Erythroblast (primary cell): ENCODE data around the gene SLC37A4.
"Not testable (repeated sequence)": the region's sequence is repeated elsewhere in the genome, so short reads cannot be mapped to it uniquely, and the experiment has no call there.

Source experiments
- DNase-seq, 2 experiments: peaks; one replicate each; lab custom pipeline; 2025; lab: John Stamatoyannopoulos, UW
- GATA1 ChIP-seq: IDR thresholded peaks from 2 replicates; pipeline ENCODE4 v1.6.1; 2011; ENCODE audit warnings: low read depth, mild to moderate bottlenecking, control low read depth, low read length, moderate library complexity
- POLR2A ChIP-seq: IDR thresholded peaks from 2 replicates; pipeline ENCODE4 v1.6.1; 2011; ENCODE audit warnings: mild to moderate bottlenecking, low read length

SLC37A4 gene

DNA sequence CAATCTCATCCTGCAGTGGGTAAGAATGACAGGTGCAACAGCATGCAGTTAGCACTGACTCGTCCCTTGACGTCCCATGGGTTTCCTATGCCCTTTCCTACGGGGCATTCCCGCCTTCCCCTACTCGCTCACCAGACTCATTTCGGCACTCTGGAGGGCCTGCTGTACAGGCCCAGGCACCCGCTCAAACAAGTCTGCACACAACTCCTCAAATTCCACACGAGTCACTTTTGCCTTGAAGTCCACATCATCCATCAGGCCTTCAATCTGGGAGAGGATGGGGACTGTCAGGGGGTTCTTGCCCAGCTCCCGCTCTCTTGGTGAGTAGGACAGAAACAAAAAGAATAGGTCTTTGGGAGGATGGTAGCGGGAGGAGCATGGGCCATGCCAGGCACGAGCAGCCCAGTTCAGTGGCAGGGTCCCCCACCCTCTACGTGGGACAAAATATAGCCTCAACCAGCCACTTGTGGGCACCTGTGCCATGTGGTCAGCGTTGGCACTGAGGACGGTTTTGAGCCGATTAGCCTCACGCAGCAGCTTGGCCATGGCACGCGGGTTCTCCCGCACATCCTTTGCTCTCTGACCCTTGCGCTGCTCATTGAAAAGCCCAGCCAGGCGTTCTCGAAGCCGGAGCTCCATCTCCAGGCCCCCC lies 21.6 kb upstream of the SLC37A4 start:
- no peak for DNase-seq
- TF ChIP-seq POLR2A = no peak
- TF ChIP-seq GATA1 = no peak

GRCh38 chr11:119051440-119052162 lies 20.9 kb upstream of the SLC37A4 start:
- no peak for TF ChIP-seq GATA1
- no peak for TF ChIP-seq POLR2A
- no peak for DNase-seq

DNA sequence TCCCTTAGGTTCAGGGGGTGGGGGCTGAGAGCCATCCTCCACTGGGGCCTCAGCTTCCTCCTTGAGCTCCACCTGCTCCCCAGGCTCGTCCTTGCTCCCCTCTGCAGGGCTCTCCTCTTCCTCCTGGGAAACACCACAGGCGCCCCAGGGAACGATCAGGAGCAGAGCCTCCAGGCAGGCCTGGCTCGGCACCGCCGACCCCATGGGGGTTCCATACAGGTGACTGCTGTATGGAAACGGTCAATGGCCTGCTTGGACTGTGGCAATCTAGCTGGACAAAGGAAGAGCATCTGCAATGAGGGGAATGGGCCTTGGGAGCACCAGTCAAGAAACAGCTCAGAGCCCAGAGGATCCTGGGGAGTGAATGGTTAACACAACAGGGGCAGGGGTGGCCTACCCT lies 18.4 kb upstream of the SLC37A4 start:
- no peak for DNase-seq
- TF ChIP-seq POLR2A (no peak), GATA1 (no peak)

GRCh38 chr11:119048644-119049043 lies 18.0 kb upstream of the SLC37A4 start:
- TF ChIP-seq POLR2A = no peak
- no peak for TF ChIP-seq GATA1
- no peak for DNase-seq

DNA sequence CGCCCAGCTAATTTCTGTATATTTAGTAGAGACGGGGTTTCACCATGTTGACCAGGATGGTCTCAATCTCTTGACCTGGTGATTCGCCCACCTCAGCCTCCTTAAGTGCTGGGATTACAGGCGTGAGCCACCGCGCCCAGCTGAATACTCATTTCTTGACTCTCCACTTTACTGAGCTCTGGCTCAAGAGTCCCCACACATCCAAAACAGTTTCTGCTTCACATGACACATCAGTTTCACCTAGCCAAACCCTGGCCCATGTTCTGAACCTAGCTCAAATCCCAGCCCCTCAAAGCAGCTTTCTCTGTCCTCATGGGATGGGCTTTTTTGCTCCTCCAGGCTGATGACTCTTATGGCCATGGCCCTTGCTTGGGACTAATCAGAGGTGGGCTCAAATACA lies 16.5 kb upstream of the SLC37A4 start:
- DNase-seq = no peak
- TF ChIP-seq GATA1 (no peak), POLR2A (no peak)

- TF ChIP-seq GATA1 = no peak
- no peak for TF ChIP-seq POLR2A
- no peak for DNase-seq
Observed at GRCh38 chr11:119046489-119046888, 15.8 kb upstream of the SLC37A4 start.

- TF ChIP-seq GATA1 = no peak
- TF ChIP-seq POLR2A = no peak
- DNase-seq = no peak
Observed at GRCh38 chr11:119044708-119045107, 14.0 kb upstream of the SLC37A4 start.

DNA sequence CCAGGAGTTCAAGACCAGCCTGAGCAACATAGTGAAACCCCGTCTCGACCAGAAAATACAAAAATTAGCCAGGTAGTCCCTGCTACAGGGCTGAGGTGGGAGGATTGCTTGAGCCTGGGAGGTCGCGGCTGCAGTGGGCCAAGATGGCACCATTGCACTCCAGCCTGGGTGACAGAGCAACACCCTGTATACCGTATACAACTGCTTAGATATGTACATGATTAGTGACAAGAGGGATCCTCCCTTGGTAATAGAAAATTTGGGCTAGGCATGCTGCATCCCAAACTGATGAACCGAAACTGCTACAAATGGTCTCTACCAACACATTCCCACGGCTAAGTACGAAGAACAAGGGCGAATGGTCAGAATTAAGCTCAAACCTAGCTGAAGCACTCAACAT lies 12.2 kb upstream of the SLC37A4 start:
- DNase-seq = no peak
- no peak for TF ChIP-seq POLR2A
- no peak for TF ChIP-seq GATA1

DNA sequence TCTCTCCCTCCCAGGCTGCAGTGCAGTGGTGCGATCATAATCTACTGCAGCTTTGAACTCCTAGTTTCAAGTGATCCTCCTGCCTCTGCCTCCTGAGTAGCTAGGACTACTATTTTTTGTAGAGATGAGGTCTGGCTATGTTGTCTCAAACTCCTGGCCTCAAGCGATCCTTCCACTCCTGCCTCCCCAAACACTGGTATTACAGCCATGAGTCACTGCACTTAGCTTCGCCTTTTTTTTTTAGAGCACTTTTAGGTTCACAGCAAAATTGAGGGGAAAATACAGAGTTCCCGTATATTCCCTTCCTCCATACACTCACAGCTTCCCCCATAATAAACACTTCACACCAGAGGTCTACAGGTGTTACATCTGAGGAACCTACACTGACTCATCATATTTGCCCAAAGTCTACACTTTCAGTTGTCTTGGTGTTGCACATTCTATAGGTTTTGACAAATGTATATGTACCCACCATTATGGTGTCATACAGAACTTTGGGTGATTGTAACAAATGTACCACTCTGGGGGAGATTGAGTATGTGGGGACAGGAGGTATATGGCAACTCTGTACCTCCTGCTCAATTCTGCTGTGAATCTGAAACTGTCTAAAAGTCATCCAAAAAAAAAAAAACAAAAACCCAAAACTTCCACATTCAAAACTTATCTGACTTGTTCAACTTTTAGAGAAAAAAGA lies 11.3 kb upstream of the SLC37A4 start:
- DNase-seq = no peak
- TF ChIP-seq POLR2A = no peak
- no peak for TF ChIP-seq GATA1

DNA sequence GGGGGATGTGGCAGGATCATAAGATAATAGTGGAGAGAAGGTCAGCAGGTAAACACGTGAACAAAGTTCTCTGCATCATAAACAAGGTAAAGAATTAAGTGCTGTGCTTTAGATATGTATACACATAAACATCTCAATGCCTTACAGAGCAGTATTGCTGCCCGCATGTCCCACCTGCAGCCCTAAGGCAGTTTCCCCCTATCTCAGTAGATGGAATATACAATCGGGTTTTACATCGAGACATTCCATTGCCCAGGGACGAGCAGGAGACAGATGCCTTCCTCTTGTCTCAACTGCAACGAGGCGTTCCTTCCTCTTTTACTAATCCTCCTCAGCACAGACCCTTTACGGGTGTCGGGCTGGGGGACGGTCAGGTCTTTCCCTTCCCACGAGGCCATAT lies 8.8 kb upstream of the SLC37A4 start:
- DNase-seq = not testable (repeated sequence)

- TF ChIP-seq POLR2A (no peak), GATA1 (no peak)
- no peak for DNase-seq
Observed at GRCh38 chr11:119038884-119039283, 8.2 kb upstream of the SLC37A4 start.

DNA sequence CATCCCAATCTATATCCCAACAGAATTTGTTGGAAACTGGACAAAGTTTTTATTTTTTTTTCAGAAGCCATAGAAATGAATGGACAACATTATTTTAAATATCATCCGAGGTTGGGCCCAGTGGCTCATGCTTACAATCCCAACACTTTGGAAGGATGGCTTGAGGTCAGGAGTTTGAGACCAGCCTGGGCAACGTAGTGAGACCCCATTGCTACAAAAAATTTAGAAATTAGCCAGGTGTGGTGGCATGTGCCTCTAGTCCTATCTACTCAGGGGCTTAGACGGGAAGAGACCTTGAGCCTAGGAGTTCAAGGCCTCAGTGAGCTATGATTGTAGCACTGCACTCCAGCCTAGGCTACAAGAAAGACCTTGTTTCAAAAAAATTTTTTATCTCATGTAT lies 4.1 kb upstream of the SLC37A4 start:
- DNase-seq = no peak
- TF ChIP-seq POLR2A = no peak
- no peak for TF ChIP-seq GATA1

- DNase-seq = not testable (repeated sequence)
Observed at GRCh38 chr11:119033421-119033820, 2.7 kb upstream of the SLC37A4 start.

DNA sequence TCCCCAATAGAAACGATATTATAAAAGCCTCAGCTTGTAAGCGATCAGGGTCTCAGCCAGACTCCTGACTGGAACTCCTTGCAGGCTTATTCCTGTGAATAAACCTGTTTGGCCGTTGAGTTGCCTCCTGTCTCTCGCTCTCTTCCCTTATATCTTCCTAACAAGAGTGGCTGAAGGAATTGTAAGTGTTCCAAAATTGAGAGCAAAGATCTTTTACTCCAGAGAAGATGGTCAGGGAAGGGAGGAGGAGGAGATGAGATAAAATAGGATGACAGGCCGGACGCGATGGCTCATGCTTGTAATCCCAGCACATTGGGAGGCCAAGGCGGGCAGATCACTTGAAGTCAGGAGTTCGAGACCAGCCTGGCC lies 1.2 kb upstream of the SLC37A4 start:
- TF ChIP-seq GATA1 (no peak), POLR2A (no peak)
- DNase-seq = no peak

DNA sequence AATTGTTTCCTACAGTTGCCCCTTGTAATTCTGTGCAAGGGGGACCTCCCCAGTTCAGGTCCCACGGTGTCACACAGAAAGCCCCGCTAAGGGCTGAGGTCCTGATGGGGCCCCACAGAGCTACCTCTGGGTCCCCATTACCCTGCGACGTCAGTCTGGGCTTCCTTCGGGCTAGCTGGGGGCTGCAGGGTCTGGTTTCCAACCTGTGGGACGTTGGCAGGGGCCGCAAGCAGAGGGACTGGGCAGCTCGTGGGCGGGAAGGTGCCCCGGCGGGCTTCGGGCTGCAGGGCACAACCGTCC lies 698 bp downstream of the SLC37A4 start:
- no peak for DNase-seq

More for the DNA sequence above, 698 bp downstream of the SLC37A4 start:
- TF ChIP-seq GATA1 = no peak
- TF ChIP-seq POLR2A = no peak
